GM12801 (cell line): ENCODE results near the gene LRRC73.

ENCODE experiments used
- CTCF ChIP-seq: IDR thresholded peaks from one replicate; pipeline ENCODE4 v1.5.1; 2011; ENCODE audit warnings: control low read depth; ENCODE audit not compliant: insufficient read length; ENCODE audit errors: extremely low read depth

LRRC73 gene

GRCh38 chr6:43506171-43506570 lies 4.0 kb downstream of the LRRC73 start:
- no peak for TF ChIP-seq CTCF

GRCh38 chr6:43505718-43506117 lies 4.4 kb downstream of the LRRC73 start:
- TF ChIP-seq CTCF, result no peak

- TF ChIP-seq CTCF, result no peak
These were observed 5.2 kb downstream of the LRRC73 start for GRCh38 chr6:43504756-43505593.

- TF ChIP-seq CTCF, result no peak
These were observed 6.7 kb downstream of the LRRC73 start for GRCh38 chr6:43503443-43503842.

- TF ChIP-seq CTCF, result no peak
These were observed 7.5 kb downstream of the LRRC73 start for GRCh38 chr6:43502666-43503065.

GRCh38 chr6:43500921-43501320 lies 9.2 kb downstream of the LRRC73 start:
- no peak for TF ChIP-seq CTCF

GRCh38 chr6:43499028-43499815 lies 10.9 kb downstream of the LRRC73 start:
- no peak for TF ChIP-seq CTCF
